GM10248 (cell line): Measurements from ENCODE around the gene CHRNA4.

Experiments used
- CTCF ChIA-PET: fragments of 300-600 bp; sonication (Branson Sonifier 250); formaldehyde crosslinking; extraction: SDS; loops from one replicate; lab custom pipeline; 2021; ENCODE audit warnings: antibody characterized with exemption; lab: Yijun Ruan, JAX
- POLR2A ChIA-PET: fragments of 350-650 bp; sonication (Branson Sonifier 250); formaldehyde crosslinking; extraction: SDS; loops from one replicate; lab custom pipeline; 2020; ENCODE audit warnings: antibody characterized with exemption; lab: Yijun Ruan, JAX
- DNase-seq: peaks from one replicate; pipeline ENCODE4 v3.0.0; 2012; ENCODE audit errors: extremely low spot score
- TF ChIP-seq, protein P1 (sequence below): IDR thresholded peaks from 2 replicates; pipeline ENCODE4 v1.5.1; 2012; ENCODE audit warnings: mild to moderate bottlenecking, low read depth; ENCODE audit errors: extremely low read depth, missing control alignments, control extremely low read depth

Gene CHRNA4

DNA sequence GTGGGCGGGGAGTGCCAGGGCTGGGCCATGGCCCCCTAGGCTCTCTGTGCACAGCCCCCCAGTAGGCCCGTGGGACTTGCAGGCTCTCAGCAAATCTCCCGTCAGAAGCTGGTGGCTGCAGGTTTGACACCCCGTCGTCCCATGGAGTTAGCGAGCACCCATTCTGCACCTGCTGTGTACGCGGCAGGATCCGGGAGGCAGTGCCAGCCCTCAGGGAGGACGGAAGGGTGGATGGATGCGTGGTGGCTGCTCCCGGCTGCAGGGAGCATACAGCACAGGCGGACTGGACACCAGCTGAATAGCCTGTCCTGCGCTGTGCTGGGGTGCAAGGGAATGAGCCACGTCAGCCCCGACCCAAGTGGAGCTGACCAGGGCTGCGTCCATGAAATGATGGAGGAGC is 32.4 kb upstream of the CHRNA4 start:
- POLR2A ChIA-PET = no interaction called here
- TF ChIP-seq, protein P1, sequence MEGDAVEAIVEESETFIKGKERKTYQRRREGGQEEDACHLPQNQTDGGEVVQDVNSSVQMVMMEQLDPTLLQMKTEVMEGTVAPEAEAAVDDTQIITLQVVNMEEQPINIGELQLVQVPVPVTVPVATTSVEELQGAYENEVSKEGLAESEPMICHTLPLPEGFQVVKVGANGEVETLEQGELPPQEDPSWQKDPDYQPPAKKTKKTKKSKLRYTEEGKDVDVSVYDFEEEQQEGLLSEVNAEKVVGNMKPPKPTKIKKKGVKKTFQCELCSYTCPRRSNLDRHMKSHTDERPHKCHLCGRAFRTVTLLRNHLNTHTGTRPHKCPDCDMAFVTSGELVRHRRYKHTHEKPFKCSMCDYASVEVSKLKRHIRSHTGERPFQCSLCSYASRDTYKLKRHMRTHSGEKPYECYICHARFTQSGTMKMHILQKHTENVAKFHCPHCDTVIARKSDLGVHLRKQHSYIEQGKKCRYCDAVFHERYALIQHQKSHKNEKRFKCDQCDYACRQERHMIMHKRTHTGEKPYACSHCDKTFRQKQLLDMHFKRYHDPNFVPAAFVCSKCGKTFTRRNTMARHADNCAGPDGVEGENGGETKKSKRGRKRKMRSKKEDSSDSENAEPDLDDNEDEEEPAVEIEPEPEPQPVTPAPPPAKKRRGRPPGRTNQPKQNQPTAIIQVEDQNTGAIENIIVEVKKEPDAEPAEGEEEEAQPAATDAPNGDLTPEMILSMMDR = no peak
- no peak for DNase-seq
- CTCF ChIA-PET = interaction anchor here (1.2 to 1.4 kb wide), 2 partner anchors 11 to 83 kb away, joined by 3 to 7 read pairs; no protein-coding TSS in a partner anchor

DNA sequence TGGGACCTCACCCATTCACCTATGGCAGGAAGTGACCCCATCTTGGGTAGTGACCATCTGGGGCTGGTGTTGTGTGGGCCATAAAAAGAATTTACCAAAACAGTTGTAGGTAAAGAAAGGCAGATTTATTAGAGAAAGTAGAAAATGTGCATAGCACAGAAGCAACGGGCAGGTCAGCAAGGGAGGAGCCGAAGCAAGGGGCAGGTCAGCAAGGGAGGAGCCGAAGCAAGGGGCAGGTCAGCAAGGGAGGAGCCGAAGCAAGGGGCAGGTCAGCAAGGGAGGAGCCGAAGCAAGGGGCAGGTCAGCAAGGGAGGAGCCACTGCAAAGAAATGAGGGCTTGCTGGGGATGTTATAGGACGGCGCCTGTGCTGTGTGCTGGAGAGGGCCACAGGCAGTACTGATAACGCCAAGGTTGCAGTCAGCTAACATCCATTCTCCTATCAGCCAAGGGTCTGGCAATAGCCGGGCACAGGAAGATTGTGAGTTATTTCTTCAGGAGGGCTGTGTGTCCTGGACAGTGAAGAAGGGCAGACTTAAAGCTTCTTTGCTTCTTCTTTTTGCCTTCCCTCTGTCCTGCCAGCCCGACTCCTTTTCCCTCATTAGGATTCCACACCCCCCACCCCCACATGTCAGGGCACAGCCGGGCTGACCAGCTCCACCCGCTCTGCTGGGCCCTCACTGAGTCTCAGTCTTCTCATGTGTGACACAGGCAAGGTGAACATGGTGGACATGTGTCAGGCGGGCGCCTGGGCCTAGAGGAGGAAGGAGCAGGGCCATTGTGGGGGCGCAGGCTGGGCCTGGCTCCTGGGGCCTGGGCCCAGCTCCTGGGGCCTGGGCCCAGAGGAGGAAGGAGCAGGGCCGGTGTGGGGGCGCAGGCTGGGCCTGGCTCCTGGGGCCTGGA is 31.6 kb upstream of the CHRNA4 start:
- POLR2A ChIA-PET = no interaction called here
- DNase-seq = no peak
- CTCF ChIA-PET = no interaction called here
- TF ChIP-seq, protein P1 = no peak

DNA sequence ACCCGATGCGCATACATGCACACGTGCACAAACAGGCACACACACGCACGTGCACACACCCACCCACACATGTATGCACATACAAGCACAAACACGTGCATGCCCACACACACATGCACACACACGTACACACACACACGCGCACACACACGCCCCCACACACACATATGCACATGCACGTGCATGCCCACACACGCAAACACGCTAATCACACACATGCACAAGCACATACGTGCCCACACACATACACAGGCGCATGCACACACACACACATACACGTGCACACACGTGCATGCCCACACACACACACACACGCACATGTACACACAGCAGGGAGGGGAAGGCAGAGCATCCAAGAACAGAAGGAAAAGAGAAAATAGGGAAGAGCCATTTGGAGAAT is 26.8 kb upstream of the CHRNA4 start:
- TF ChIP-seq, protein P1 = no peak
- CTCF ChIA-PET = no interaction called here
- POLR2A ChIA-PET = no interaction called here
- no peak for DNase-seq

- TF ChIP-seq, protein P1 = no peak
- ChIA-PET CTCF (no interaction called here), POLR2A (no interaction called here)
- no peak for DNase-seq
Measured at GRCh38 chr20:63387393-63387792, 26.2 kb upstream of the CHRNA4 start.

DNA sequence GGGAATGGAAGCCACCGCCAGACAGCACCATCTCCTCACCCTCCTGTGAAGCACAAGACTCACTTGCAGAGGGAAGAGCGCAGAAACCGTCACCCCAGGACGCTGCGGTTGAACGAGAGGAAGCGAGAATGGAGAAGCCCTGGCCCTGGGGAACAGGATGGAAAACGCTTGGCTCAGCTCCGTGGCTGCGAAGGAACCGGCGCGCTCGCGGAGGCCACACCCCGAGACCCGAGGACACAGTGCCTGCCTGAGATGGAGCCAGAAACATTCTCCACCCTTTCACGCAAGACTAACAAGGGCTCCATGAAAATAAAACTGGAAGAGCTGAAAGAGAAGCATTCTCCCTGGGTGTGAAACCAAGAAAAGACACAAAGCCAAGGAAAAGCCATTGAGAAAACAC is 25.3 kb upstream of the CHRNA4 start:
- no peak for DNase-seq
- CTCF ChIA-PET = no interaction called here
- POLR2A ChIA-PET = no interaction called here
- TF ChIP-seq, protein P1 = no peak

- DNase-seq = no peak
- ChIA-PET POLR2A (no interaction called here), CTCF (no interaction called here)
- TF ChIP-seq, protein P1 = no peak
Measured at GRCh38 chr20:63385819-63386218, 24.7 kb upstream of the CHRNA4 start.
